Fibroblast of lung (primary cell): Measurements from ENCODE around the gene MAP1LC3C.

ENCODE experiments used
- CTCF ChIP-seq, 2 donors: IDR thresholded peaks in 1 of 2; conservative IDR thresholded peaks in 1 of 2; 1 replicate in 1 of 2; 2 replicates in 1 of 2; pipeline ENCODE4 v1.5.1; 2011 to 2012; ENCODE audit warnings: low read length in 2 of 2, control low read depth in 1 of 2, inconsistent platforms in 1 of 2, low read depth in 1 of 2, mild to moderate bottlenecking in 1 of 2
- EZH2 ChIP-seq: IDR thresholded peaks from 2 replicates; pipeline ENCODE4 v1.5.1; 2012; ENCODE audit warnings: low read length, control low read depth, mild to moderate bottlenecking; ENCODE audit errors: missing control alignments

- TF ChIP-seq CTCF (conservative IDR thresholded peaks at IDR 0.05 in 1 of 2, IDR thresholded peaks at IDR 0.05 in 1 of 2; ENCODE audit: low read depth in 1 of 2, low read length in 2 of 2) (no peak), EZH2 (no peak)
Measured at GRCh38 chr1:241947354-241947753, 51.5 kb downstream of the MAP1LC3C start.
